DMS153 treated with DMSO at 0.1 percent for 48 hours (cell line): ENCODE measurements around the gene OXCT2.
"Not testable (repeated sequence)": the region's sequence is repeated elsewhere in the genome, so short reads cannot be mapped to it uniquely, and the experiment has no call there.

Experiments used
- DNase-seq: peaks from one replicate; lab custom pipeline; 2025; ENCODE audit not compliant: unreplicated experiment; lab: John Stamatoyannopoulos, UW

The OXCT2 gene

GRCh38 chr1:39771022-39771532 is at the start of gene OXCT2:
OXCT2 (minus strand) TSS chr1:39771348; CDS start chr1:39771255, 93 bp downstream.
- not testable (repeated sequence) for DNase-seq

- DNase-seq = peak; percentile 96
These were observed 48.1 kb upstream of the OXCT2 start for GRCh38 chr1:39819091-39819812.

GRCh38 chr1:39818482-39818881 is 47.3 kb upstream of the OXCT2 start:
- no peak for DNase-seq

GRCh38 chr1:39817091-39817932 is 46.2 kb upstream of the OXCT2 start:
- DNase-seq = peak; percentile 100

- peak; percentile 98 for DNase-seq
These were observed 45.4 kb upstream of the OXCT2 start for GRCh38 chr1:39816415-39817090.

- no peak for DNase-seq
These were observed 41.8 kb upstream of the OXCT2 start for GRCh38 chr1:39812913-39813312.

- DNase-seq = no peak
These were observed 37.8 kb upstream of the OXCT2 start for GRCh38 chr1:39808784-39809517.

- DNase-seq = no peak
These were observed 34.2 kb upstream of the OXCT2 start for GRCh38 chr1:39805385-39805784.

GRCh38 chr1:39802496-39803260 is 31.5 kb upstream of the OXCT2 start:
- no peak for DNase-seq

GRCh38 chr1:39800471-39800835 is 29.3 kb upstream of the OXCT2 start:
- DNase-seq = no peak

- peak; percentile 91 for DNase-seq
These were observed 28.8 kb upstream of the OXCT2 start for GRCh38 chr1:39799770-39800470.

GRCh38 chr1:39798859-39799769 is 28.0 kb upstream of the OXCT2 start:
- peak; percentile 83 for DNase-seq

GRCh38 chr1:39795651-39796050 is 24.5 kb upstream of the OXCT2 start:
- DNase-seq = no peak

- DNase-seq = no peak
These were observed 20.7 kb upstream of the OXCT2 start for GRCh38 chr1:39791838-39792237.

- no peak for DNase-seq
These were observed 18.5 kb upstream of the OXCT2 start for GRCh38 chr1:39789571-39790110.

- peak; percentile 91 for DNase-seq
These were observed 17.8 kb upstream of the OXCT2 start, which contains the start of gene BMP8B for GRCh38 chr1:39788758-39789570. BMP8B (minus strand) TSS chr1:39788865; CDS start chr1:39788485, 380 bp downstream.

GRCh38 chr1:39788426-39788757 is 17.2 kb upstream of the OXCT2 start:
- no peak for DNase-seq
